DND-41 (cell line): ENCODE results near the gene CACNA1F.
"Not testable (repeated sequence)": the region's sequence is repeated elsewhere in the genome, so short reads cannot be mapped to it uniquely, and the experiment has no call there.

Source experiments
- ATAC-seq: fragments of 200-7000 bp; cut with Tn5 transposase; 3 replicates; pipeline ENCODE4 v1.9.1; 2021; ENCODE audit warnings: low read depth; ENCODE audit not compliant: insufficient read depth
- DNase-seq: peaks from one replicate; pipeline ENCODE4 v3.0.0-alpha.2; 2020
- H2AFZ ChIP-seq: 2 replicates; pipeline ENCODE4 v1.6.0; 2012; ENCODE audit warnings: low read depth, low read length
- H3K27ac ChIP-seq: 2 replicates; pipeline ENCODE4 v1.5.1; 2012; ENCODE audit warnings: low read length, inconsistent platforms
- H3K27me3 ChIP-seq: fragments of 200-600 bp; sonication (generic); 2 replicates; pipeline ENCODE4 v1.6.0; 2012; ENCODE audit warnings: low read length, mild to moderate bottlenecking, inconsistent platforms; ENCODE audit not compliant: insufficient read depth, poor library complexity
- H3K36me3 ChIP-seq: 2 replicates; pipeline ENCODE4 v1.5.1; 2012; ENCODE audit warnings: low read length, inconsistent platforms; ENCODE audit not compliant: insufficient read depth
- H3K4me1 ChIP-seq: 2 replicates; pipeline ENCODE4 v1.5.1; 2012; ENCODE audit warnings: mild to moderate bottlenecking, low read length; ENCODE audit not compliant: insufficient read depth
- H3K4me2 ChIP-seq: 2 replicates; pipeline ENCODE4 v1.6.0; 2012; ENCODE audit warnings: mild to moderate bottlenecking, moderate library complexity, low read length, inconsistent platforms; ENCODE audit not compliant: insufficient read depth
- H3K4me3 ChIP-seq, 2 experiments: fragments of 200-600 bp in 1 of 2; shearing (Covaris generic) in 1 of 2; 2 replicates each; pipeline ENCODE4 v1.5.1; 2012 to 2016; ENCODE audit warnings: inconsistent platforms in 2 of 2, low read length in 2 of 2, mild to moderate bottlenecking in 2 of 2, low read depth in 1 of 2, moderate library complexity in 1 of 2
- H3K79me2 ChIP-seq: 2 replicates; pipeline ENCODE4 v1.6.0; 2012; ENCODE audit warnings: low read length, inconsistent platforms; ENCODE audit not compliant: insufficient read depth
- H3K9ac ChIP-seq: 2 replicates; pipeline ENCODE4 v1.6.0; 2012; ENCODE audit warnings: low read depth, mild to moderate bottlenecking, inconsistent platforms, low read length, moderate library complexity
- H3K9me3 ChIP-seq: 2 replicates; pipeline ENCODE4 v1.5.1; 2012; ENCODE audit warnings: low read length, moderate library complexity, mild to moderate bottlenecking, inconsistent platforms; ENCODE audit not compliant: insufficient read depth, severe bottlenecking
- H4K20me1 ChIP-seq: 2 replicates; pipeline ENCODE4 v1.6.0; 2012; ENCODE audit warnings: low read length; ENCODE audit not compliant: insufficient read depth
- EZH2 ChIP-seq: IDR thresholded peaks from 3 replicates; pipeline ENCODE4 v1.6.1; 2012; ENCODE audit warnings: borderline replicate concordance, low read depth, mild to moderate bottlenecking, moderate library complexity, low read length, inconsistent platforms; ENCODE audit not compliant: severe bottlenecking
- TF ChIP-seq, protein P1 (sequence below): IDR thresholded peaks from 2 replicates; pipeline ENCODE4 v1.5.1; 2012; ENCODE audit warnings: borderline replicate concordance, low read length, moderate library complexity, mild to moderate bottlenecking; ENCODE audit not compliant: poor library complexity, severe bottlenecking; ENCODE audit errors: extremely low read depth

Gene CACNA1F

DNA sequence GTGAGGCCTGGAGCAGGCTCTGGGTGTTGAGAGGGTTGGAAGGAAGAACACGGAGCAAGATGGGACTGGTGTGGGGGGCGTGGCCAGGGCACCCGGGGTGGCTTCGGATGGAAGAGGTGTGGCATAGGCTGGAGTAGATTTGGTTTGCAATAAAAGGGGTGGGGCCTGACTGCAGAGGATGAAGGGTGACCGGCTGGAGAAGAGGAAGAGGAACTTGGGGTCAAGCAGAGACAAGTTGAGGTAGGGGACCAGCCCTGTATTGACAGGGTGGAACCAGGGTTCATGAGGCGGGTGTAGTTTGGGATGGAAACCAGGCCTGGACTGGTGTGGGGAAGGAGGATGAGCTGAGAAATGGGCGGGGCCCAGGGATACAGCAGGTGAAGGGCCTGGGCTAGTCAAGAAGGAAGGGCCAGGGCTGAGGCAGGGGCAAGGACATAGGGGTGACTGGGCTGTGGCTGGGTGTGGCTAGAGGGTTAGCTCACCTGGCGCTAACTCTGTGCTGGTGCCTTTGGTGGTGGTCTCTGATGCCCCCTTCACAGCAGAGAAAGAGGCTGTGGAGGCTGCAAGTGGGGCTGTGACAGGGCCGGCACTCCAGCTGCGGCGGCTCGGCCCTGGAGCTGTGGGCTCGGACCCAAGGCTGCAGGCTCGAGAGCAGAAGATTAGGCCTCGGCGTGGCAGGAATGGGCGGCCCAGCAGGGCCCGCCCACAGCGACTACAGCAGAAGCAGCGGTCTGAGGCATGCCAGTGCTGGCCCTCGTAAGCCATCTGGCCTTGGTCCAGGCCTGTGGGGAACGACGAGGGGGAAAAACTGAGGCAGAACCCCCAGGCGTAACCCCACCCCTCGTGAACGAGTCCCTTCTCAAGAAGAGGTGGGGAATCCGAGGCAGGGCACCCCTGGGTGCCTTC lies 56.5 kb downstream of the CACNA1F start:
- H3K9me3 ChIP-seq, result no peaks in the 10 kb centered on the region
- no peak overlapping the region for H3K9ac ChIP-seq
- no peak overlapping the region for H3K4me2 ChIP-seq
- peaks cover 5% of the 10 kb centered on the region; the same call in 1 of the 2 replicates for H4K20me1 ChIP-seq
- peaks cover 17% of the 10 kb centered on the region for H3K4me1 ChIP-seq
- H3K27ac ChIP-seq, result no peak overlapping the region
- peaks cover 6% of the 10 kb centered on the region for H3K79me2 ChIP-seq
- TF ChIP-seq EZH2, result no peak
- TF ChIP-seq, protein P1, sequence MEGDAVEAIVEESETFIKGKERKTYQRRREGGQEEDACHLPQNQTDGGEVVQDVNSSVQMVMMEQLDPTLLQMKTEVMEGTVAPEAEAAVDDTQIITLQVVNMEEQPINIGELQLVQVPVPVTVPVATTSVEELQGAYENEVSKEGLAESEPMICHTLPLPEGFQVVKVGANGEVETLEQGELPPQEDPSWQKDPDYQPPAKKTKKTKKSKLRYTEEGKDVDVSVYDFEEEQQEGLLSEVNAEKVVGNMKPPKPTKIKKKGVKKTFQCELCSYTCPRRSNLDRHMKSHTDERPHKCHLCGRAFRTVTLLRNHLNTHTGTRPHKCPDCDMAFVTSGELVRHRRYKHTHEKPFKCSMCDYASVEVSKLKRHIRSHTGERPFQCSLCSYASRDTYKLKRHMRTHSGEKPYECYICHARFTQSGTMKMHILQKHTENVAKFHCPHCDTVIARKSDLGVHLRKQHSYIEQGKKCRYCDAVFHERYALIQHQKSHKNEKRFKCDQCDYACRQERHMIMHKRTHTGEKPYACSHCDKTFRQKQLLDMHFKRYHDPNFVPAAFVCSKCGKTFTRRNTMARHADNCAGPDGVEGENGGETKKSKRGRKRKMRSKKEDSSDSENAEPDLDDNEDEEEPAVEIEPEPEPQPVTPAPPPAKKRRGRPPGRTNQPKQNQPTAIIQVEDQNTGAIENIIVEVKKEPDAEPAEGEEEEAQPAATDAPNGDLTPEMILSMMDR, result no peak
- no peaks in the 10 kb centered on the region for H3K27me3 ChIP-seq
- DNase-seq, result no peak
- no peak overlapping the region for H3K4me3 ChIP-seq
- H3K36me3 ChIP-seq, result peaks cover 39% of the 10 kb centered on the region
- no peak for ATAC-seq
- H2AFZ ChIP-seq, result no peak overlapping the region

DNA sequence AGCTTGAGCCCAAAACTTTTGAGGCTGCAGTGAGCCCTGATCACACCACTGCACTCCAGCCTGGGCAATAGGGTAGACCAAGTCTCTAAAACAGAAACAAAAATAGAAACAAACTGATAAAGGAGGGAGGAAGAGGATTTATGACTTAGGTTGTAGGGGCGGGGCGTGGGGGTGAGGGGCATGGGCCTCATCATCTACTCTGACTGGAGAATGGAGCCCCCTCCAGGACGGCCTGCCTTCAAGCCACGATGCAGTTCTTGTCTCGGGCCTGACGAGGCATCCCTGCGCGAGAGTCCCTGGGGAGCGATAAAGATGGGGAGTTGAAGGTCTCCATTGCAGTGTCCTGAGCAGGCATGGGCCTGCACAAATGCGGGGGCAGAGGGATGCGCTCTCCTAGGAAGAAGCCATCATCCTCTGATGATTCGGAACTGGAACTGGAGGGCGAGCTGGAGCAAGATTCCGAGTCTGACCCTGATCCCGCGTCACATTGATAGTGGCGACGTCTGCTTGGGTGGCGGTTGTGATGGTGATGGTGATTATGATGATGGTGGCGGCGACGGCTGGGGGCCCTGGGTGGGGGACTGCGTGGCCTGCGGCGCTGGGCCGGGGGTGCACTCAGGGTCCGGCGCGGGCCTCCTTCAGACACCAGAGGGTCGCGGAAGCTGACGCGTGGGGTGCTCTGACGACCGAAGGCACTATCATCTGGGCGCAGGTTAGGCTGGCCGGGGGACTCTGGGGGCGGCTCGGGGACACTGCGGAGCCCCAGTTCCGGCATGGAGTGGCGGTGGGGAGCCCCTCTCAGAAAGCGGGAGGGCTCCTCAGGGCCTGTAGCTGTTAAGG lies 57.5 kb downstream of the CACNA1F start:
- Histone ChIP-seq H3K79me2 (peaks cover 6% of the 10 kb centered on the region), H2AFZ (no peak overlapping the region), H3K4me2 (no peak overlapping the region), H4K20me1 (peaks cover 5% of the 10 kb centered on the region; the same call in 1 of the 2 replicates), H3K27me3 (no peaks in the 10 kb centered on the region), H3K36me3 (peaks cover 35% of the 10 kb centered on the region), H3K9me3 (no peaks in the 10 kb centered on the region), H3K4me1 (peaks cover 21% of the 10 kb centered on the region), H3K27ac (no peak overlapping the region), H3K9ac (no peak overlapping the region), H3K4me3 (no peak overlapping the region)
- DNase-seq, result no peak
- TF ChIP-seq, protein P1, result no peak
- TF ChIP-seq EZH2, result no peak
- no peak for ATAC-seq

DNA sequence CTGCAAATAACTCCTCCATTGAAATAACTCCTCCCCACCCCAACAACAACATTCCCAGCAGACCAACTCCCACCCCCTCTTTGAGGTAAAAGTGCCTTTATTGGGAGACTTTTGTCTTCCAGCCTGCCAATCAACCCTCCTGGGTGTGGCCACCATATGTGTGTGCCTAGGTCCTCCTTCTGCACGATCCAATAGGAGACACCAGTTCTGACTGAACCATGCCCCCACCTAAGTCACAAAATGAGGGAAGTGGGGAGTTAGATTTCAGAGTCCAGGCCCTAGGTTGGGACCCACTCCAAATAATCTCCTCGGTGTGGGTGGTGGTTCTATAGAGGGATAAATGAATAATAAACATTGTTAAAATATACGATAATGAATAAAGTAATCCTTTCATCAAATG lies 58.4 kb downstream of the CACNA1F start:
- no peak overlapping the region for H3K4me2 ChIP-seq
- DNase-seq (no peak), ATAC-seq (no peak)
- peaks cover 5% of the 10 kb centered on the region; the same call in 1 of the 2 replicates for H4K20me1 ChIP-seq
- no peak overlapping the region for H3K4me3 ChIP-seq
- no peaks in the 10 kb centered on the region for H3K9me3 ChIP-seq
- H3K79me2 ChIP-seq, result peaks cover 6% of the 10 kb centered on the region
- no peak overlapping the region for H2AFZ ChIP-seq
- TF ChIP-seq, protein P1, result no peak
- TF ChIP-seq EZH2, result no peak
- H3K27me3 ChIP-seq, result no peaks in the 10 kb centered on the region
- no peak overlapping the region for H3K27ac ChIP-seq
- H3K9ac ChIP-seq, result no peak overlapping the region
- H3K36me3 ChIP-seq, result peaks cover 31% of the 10 kb centered on the region
- peaks cover 21% of the 10 kb centered on the region for H3K4me1 ChIP-seq

DNA sequence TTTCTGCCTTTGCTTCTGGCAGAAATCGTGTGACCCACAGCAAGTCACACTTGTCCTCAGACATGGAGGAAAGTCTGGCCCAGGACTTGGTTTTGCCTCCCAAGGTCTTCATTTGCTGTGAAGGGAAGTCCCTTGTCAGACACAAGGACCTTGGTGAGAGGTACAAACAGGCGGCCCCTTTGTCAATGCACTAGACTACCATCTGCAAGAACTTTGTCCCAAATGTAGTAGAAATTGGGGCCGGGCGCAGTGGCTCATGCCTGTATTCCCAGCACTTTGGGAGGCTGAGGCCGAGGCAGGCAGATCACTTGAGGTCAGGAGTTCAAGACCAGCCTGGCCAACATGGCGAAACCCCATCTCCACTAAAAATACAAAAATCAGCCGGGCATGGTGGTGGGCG lies 59.6 kb downstream of the CACNA1F start:
- DNase-seq, H3K9ac ChIP-seq: not testable (repeated sequence)

More for the DNA sequence above, 59.6 kb downstream of the CACNA1F start:
- Histone ChIP-seq H3K4me2 (peak overlapping the region; percentile 93), H3K36me3 (peaks cover 25% of the 10 kb centered on the region), H3K4me1 (peaks cover 21% of the 10 kb centered on the region), H3K4me3 (peak overlapping the region in 1 of 2 experiments; percentile 74; a peak in 2 of 4 replicates)
- H3K79me2 ChIP-seq, H2AFZ ChIP-seq, H3K9me3 ChIP-seq, H3K27ac ChIP-seq, H3K27me3 ChIP-seq, ATAC-seq, H4K20me1 ChIP-seq: not testable (repeated sequence)
